Tibial nerve (tissue), 4 donors: ENCODE results near the gene GBF1. TPM values are rescaled to one million over a fixed set of nuclear protein-coding genes. Genes with fewer than 3 reads are reported as not detected.

ENCODE experiments used
- DNase-seq, 2 donors: peaks; one replicate each; pipeline ENCODE4 v3.0.0-alpha.2; 2019; ENCODE audit warnings: low spot score in 2 of 2
- H3K27ac ChIP-seq, 4 donors: fragments of 200-600 bp; sonication (generic) in 3 of 4; one replicate each; pipeline ENCODE4 v1.5.1; 2017 to 2019; ENCODE audit warnings: mild to moderate bottlenecking in 1 of 4
- H3K27me3 ChIP-seq, 2 donors: fragments of 200-600 bp; sonication (generic) in 1 of 2; one replicate each; pipeline versions ENCODE4 v1.5.1 to v1.6.0; 2017 to 2019
- H3K36me3 ChIP-seq, 3 donors: fragments of 200-600 bp; sonication (generic); one replicate each; pipeline ENCODE4 v1.5.1; 2018 to 2019
- H3K4me1 ChIP-seq, 4 donors: fragments of 200-600 bp; sonication (generic) in 3 of 4; one replicate each; pipeline ENCODE4 v1.5.1; 2017 to 2019
- H3K4me3 ChIP-seq, 4 donors: fragments of 200-600 bp; sonication (generic) in 3 of 4; one replicate each; pipeline ENCODE4 v1.5.1; 2017 to 2019; ENCODE audit warnings: mild to moderate bottlenecking in 1 of 4, moderate library complexity in 1 of 4
- H3K9me3 ChIP-seq, 4 donors: fragments of 200-600 bp; sonication (generic) in 3 of 4; one replicate each; pipeline ENCODE4 v1.5.1; 2017 to 2019
- CTCF ChIP-seq, 5 experiments: fragments of 200-600 bp in 3 of 5; fragments of 450-650 bp in 2 of 5; sonication (generic) in 3 of 5; IDR thresholded peaks; one replicate each; pipeline ENCODE4 v1.5.1; 2016 to 2019; ENCODE audit warnings: antibody characterized with exemption in 5 of 5, mild to moderate bottlenecking in 3 of 5, moderate library complexity in 2 of 5
- EP300 ChIP-seq, 2 donors: sonication (generic); formaldehyde crosslinking; IDR thresholded peaks; one replicate each; pipeline ENCODE4 v1.6.1; 2017; ENCODE audit warnings: antibody characterized with exemption in 2 of 2, mild to moderate bottlenecking in 1 of 2
- POLR2A ChIP-seq, 2 donors: fragments of 450-650 bp; IDR thresholded peaks; one replicate each; pipeline ENCODE4 v1.6.1; 2017; ENCODE audit warnings: antibody characterized with exemption in 2 of 2, mild to moderate bottlenecking in 2 of 2, moderate library complexity in 2 of 2
- WGBS, 2 donors: methylation state at CpG; one replicate each; pipeline ENCODE4 v1.1.5; 2018; 5-methylcytosine and 5-hydroxymethylcytosine counted together
- total RNA-seq, 4 donors: library from RNA; depleted of rRNA; stranded (reverse); fragments of >200 nt; gene quantifications; one replicate each; pipeline ENCODE4 v1.1.0, GENCODE V29; 2016

GBF1 gene
- total RNA-seq, 4 donors from 2014 or later = 31.0 to 38.0 (median 36.1) TPM

- H3K36me3 ChIP-seq = peaks cover 0 to 78% (median 0%) of the 10 kb centered on the region in 3 donors
These were observed 102.0 kb downstream of the GBF1 start for GRCh38 chr10:102347236-102347828.

GRCh38 chr10:102352066-102352715 lies 106.9 kb downstream of the GBF1 start:
- Histone ChIP-seq H3K4me1 (no peaks in the 10 kb centered on the region), H3K27me3 (no peaks in the 10 kb centered on the region), H3K36me3 (peaks cover 6 to 83% (median 18%) of the 10 kb centered on the region in 3 donors), H3K27ac (no peak overlapping the region), H3K9me3 (no peaks in the 10 kb centered on the region), H3K4me3 (no peak overlapping the region)
- DNase-seq = peak in 1 of 2 donors; percentile 67
- TF ChIP-seq EP300 (IDR thresholded peaks at IDR 0.05) (no peak), POLR2A (IDR thresholded peaks at IDR 0.05) (no peak), CTCF (IDR thresholded peaks at IDR 0.05) (peak; percentile 77 to 88 (median 83))
- WGBS, 2 donors = 71 to 73% methylated on average over 7 of the region's 7 CpGs

More at GRCh38 chr10:102347236-102347828, 102.0 kb downstream of the GBF1 start:
- no peak overlapping the region for H3K4me3 ChIP-seq
- H3K27ac ChIP-seq = no peak overlapping the region
- DNase-seq = peak in 1 of 2 donors; percentile 11
- H3K9me3 ChIP-seq = no peaks in the 10 kb centered on the region
- WGBS, 2 donors = 63 to 65% methylated on average over 2 of the region's 2 CpGs
- TF ChIP-seq EP300 (IDR thresholded peaks at IDR 0.05) = no peak
- peak in 4 of 5 experiments; percentile 13 to 44 (median 20) for TF ChIP-seq CTCF (IDR thresholded peaks at IDR 0.05)
- H3K4me1 ChIP-seq = no peaks in the 10 kb centered on the region
- no peaks in the 10 kb centered on the region for H3K27me3 ChIP-seq

GRCh38 chr10:102354451-102354850 lies 109.1 kb downstream of the GBF1 start:
- WGBS, 2 donors = 70 to 76% methylated on average over 3 of the region's 3 CpGs
- Histone ChIP-seq H3K4me1 (no peaks in the 10 kb centered on the region), H3K36me3 (peaks cover 6 to 89% (median 37%) of the 10 kb centered on the region in 3 donors), H3K9me3 (no peaks in the 10 kb centered on the region), H3K27me3 (no peaks in the 10 kb centered on the region), H3K4me3 (no peak overlapping the region), H3K27ac (no peak overlapping the region)
- no peak for DNase-seq
- TF ChIP-seq POLR2A (IDR thresholded peaks at IDR 0.05) = no peak
- no peak for TF ChIP-seq CTCF (IDR thresholded peaks at IDR 0.05)
- no peak for TF ChIP-seq EP300 (IDR thresholded peaks at IDR 0.05)

GRCh38 chr10:102358712-102359382 lies 113.5 kb downstream of the GBF1 start:
- TF ChIP-seq CTCF (IDR thresholded peaks at IDR 0.05) = no peak
- no peak for TF ChIP-seq POLR2A (IDR thresholded peaks at IDR 0.05)
- TF ChIP-seq EP300 (IDR thresholded peaks at IDR 0.05) = no peak
- H3K27me3 ChIP-seq = no peaks in the 10 kb centered on the region
- no peak overlapping the region for H3K4me3 ChIP-seq
- no peak for DNase-seq
- H3K4me1 ChIP-seq = no peaks in the 10 kb centered on the region
- H3K27ac ChIP-seq = no peak overlapping the region
- no peaks in the 10 kb centered on the region for H3K9me3 ChIP-seq
- peaks cover 6 to 89% (median 56%) of the 10 kb centered on the region in 3 donors for H3K36me3 ChIP-seq
- WGBS, 2 donors = 87 to 93% methylated on average over 4 of the region's 4 CpGs

GRCh38 chr10:102367441-102367840 lies 122.1 kb downstream of the GBF1 start:
- peaks cover 0 to 10% (median 0%) of the 10 kb centered on the region in 4 donors for H3K9me3 ChIP-seq
- H3K4me1 ChIP-seq = no peaks in the 10 kb centered on the region
- TF ChIP-seq EP300 (IDR thresholded peaks at IDR 0.05) = no peak
- TF ChIP-seq CTCF (IDR thresholded peaks at IDR 0.05) = no peak
- no peak for TF ChIP-seq POLR2A (IDR thresholded peaks at IDR 0.05)
- H3K27me3 ChIP-seq = no peaks in the 10 kb centered on the region
- 100% methylated on average over 1 of the region's 1 CpG for WGBS, 2 donors
- H3K27ac ChIP-seq = no peak overlapping the region
- H3K36me3 ChIP-seq = peaks cover 11 to 100% (median 85%) of the 10 kb centered on the region in 3 donors
- no peak for DNase-seq
- H3K4me3 ChIP-seq = no peak overlapping the region
